OCI-LY7 (cell line): ENCODE measurements around the gene PTX4. TPM values are rescaled to one million over a fixed set of nuclear protein-coding genes. Genes with fewer than 3 reads are reported as not detected.

ENCODE experiments used
- BruUV-seq: library from RNA; stranded (reverse); fragments of 400-500 nt; replicated peaks from 2 replicates; lab custom pipeline; 2021; lab: Mats Ljungman, UMichigan
- CTCF ChIA-PET: fragments of 300-600 bp; sonication (Branson Sonifier 250); formaldehyde crosslinking; loops from one replicate; lab custom pipeline; 2022; ENCODE audit warnings: antibody characterized with exemption; ENCODE audit not compliant: unreplicated experiment; lab: Charles Lee
- POLR2A ChIA-PET: fragments of 300-600 bp; sonication (Branson Sonifier 250); formaldehyde crosslinking; loops from one replicate; lab custom pipeline; 2022; ENCODE audit warnings: antibody characterized with exemption; lab: Charles Lee
- DNase-seq: peaks from one replicate; pipeline ENCODE4 v3.0.0-alpha.2; 2015; ENCODE audit warnings: low spot score
- H2AFZ ChIP-seq: fragments of 200-600 bp; sonication (generic), shearing (Covaris generic); 2 replicates; pipeline ENCODE4 v1.6.1; 2014; ENCODE audit warnings: mild to moderate bottlenecking, antibody characterized with exemption, low read length, moderate library complexity
- H3K27ac ChIP-seq: fragments of 200-600 bp; sonication (generic); 2 replicates; pipeline ENCODE4 v1.5.1; 2014; ENCODE audit warnings: mixed run types, low read depth, mild to moderate bottlenecking, moderate library complexity, low read length, inconsistent platforms; ENCODE audit not compliant: poor library complexity, severe bottlenecking
- H3K36me3 ChIP-seq: fragments of 200-600 bp; sonication (generic); 2 replicates; pipeline ENCODE4 v1.6.1; 2014; ENCODE audit warnings: mild to moderate bottlenecking, antibody characterized with exemption, low read length, moderate library complexity, mixed read lengths; ENCODE audit not compliant: insufficient read depth
- H3K4me1 ChIP-seq: fragments of 200-600 bp; sonication (generic); 2 replicates; pipeline ENCODE4 v1.5.1; 2014; ENCODE audit warnings: mild to moderate bottlenecking, low read length; ENCODE audit not compliant: insufficient read depth, poor library complexity, severe bottlenecking
- H3K4me2 ChIP-seq: fragments of 200-600 bp; sonication (generic); 2 replicates; pipeline ENCODE4 v1.6.1; 2014; ENCODE audit warnings: mild to moderate bottlenecking, low read length
- H3K4me3 ChIP-seq: fragments of 200-600 bp; sonication (generic); 2 replicates; pipeline ENCODE4 v1.5.1; 2014; ENCODE audit warnings: mild to moderate bottlenecking, low read depth, low read length; ENCODE audit not compliant: poor library complexity, severe bottlenecking
- H3K79me2 ChIP-seq: fragments of 200-600 bp; sonication (generic); 2 replicates; pipeline ENCODE4 v1.6.1; 2016; ENCODE audit warnings: low read depth, mild to moderate bottlenecking, low read length, moderate library complexity, mixed read lengths; ENCODE audit not compliant: insufficient read depth
- H3K9me2 ChIP-seq: fragments of 200-600 bp; sonication (generic); 2 replicates; pipeline ENCODE4 v1.6.1; 2016; ENCODE audit warnings: mild to moderate bottlenecking, low read length, mixed read lengths; ENCODE audit not compliant: insufficient read depth
- H3K9me3 ChIP-seq: fragments of 200-600 bp; sonication (generic); 2 replicates; pipeline ENCODE4 v1.6.1; 2014; ENCODE audit warnings: mild to moderate bottlenecking, mixed run types, low read length, mixed read lengths
- H4K20me1 ChIP-seq: fragments of 200-600 bp; sonication (generic); 2 replicates; pipeline ENCODE4 v1.6.1; 2014; ENCODE audit warnings: mild to moderate bottlenecking, antibody characterized with exemption, low read length, moderate library complexity, mixed read lengths; ENCODE audit not compliant: insufficient read depth
- CTCF ChIP-seq: fragments of 200-600 bp; sonication (generic); conservative IDR thresholded peaks from 2 replicates; pipeline ENCODE4 v1.5.1; 2014; ENCODE audit warnings: mild to moderate bottlenecking, antibody characterized with exemption, low read length, moderate library complexity, mixed read lengths
- EZH2phosphoT487 ChIP-seq: fragments of 200-600 bp; sonication (generic); IDR thresholded peaks from 2 replicates; pipeline ENCODE4 v1.6.1; 2018; ENCODE audit warnings: low read depth, borderline replicate concordance, mild to moderate bottlenecking, mixed run types, antibody characterized with exemption, low read length, moderate library complexity, mixed read lengths
- intact Hi-C: fragments of 100-400 bp; cut with micrococcal nuclease; formaldehyde crosslinking; loops from one replicate; pipeline ENCODE4 v1.10.0; 2022; ENCODE audit not compliant: unreplicated experiment
- total RNA-seq, 2 experiments: library from RNA; depleted of rRNA in 1 of 2; stranded (reverse); fragments of >200 nt in 1 of 2; shearing (Covaris generic) in 1 of 2; gene quantifications; 2 replicates each; pipeline ENCODE4 v1.2.3, GENCODE V29; 2014 to 2022

The PTX4 gene
- total RNA-seq, 2 experiments from 2014 or later: not detected

GRCh38 chr16:1455190-1456171 lies 33.3 kb downstream of the PTX4 start:
- intact Hi-C loops: no loop called here
- no peak for TF ChIP-seq CTCF
- no peak for TF ChIP-seq EZH2phosphoT487
- Histone ChIP-seq H3K27ac (no peak overlapping the region), H3K9me2 (no peaks in the 10 kb centered on the region), H2AFZ (no peak overlapping the region), H3K36me3 (peaks cover 4% of the 10 kb centered on the region; the same call in 1 of the 2 replicates), H3K9me3 (no peaks in the 10 kb centered on the region), H3K4me2 (no peak overlapping the region), H3K79me2 (no peaks in the 10 kb centered on the region), H3K4me3 (no peak overlapping the region), H4K20me1 (no peaks in the 10 kb centered on the region), H3K4me1 (peaks cover 9% of the 10 kb centered on the region)
- DNase-seq: no peak
- no TSS peak for BruUV-seq
- ChIA-PET CTCF (no interaction called here), POLR2A (no interaction called here)

- Histone ChIP-seq H3K4me2 (no peak overlapping the region), H2AFZ (no peak overlapping the region), H3K4me3 (no peak overlapping the region), H4K20me1 (no peaks in the 10 kb centered on the region), H3K4me1 (peaks cover 9% of the 10 kb centered on the region), H3K36me3 (no peaks in the 10 kb centered on the region), H3K9me3 (no peaks in the 10 kb centered on the region), H3K9me2 (no peaks in the 10 kb centered on the region), H3K27ac (no peak overlapping the region), H3K79me2 (no peaks in the 10 kb centered on the region)
- intact Hi-C loops: no loop called here
- DNase-seq: no peak
- TF ChIP-seq CTCF (no peak), EZH2phosphoT487 (no peak)
- ChIA-PET POLR2A (no interaction called here), CTCF (no interaction called here)
- no TSS peak for BruUV-seq
These were observed 34.2 kb downstream of the PTX4 start for GRCh38 chr16:1454561-1454960.

- no peak overlapping the region for H3K4me3 ChIP-seq
- TF ChIP-seq EZH2phosphoT487 (no peak), CTCF (no peak)
- ChIA-PET CTCF (no interaction called here), POLR2A (no interaction called here)
- no peaks in the 10 kb centered on the region for H3K9me2 ChIP-seq
- H3K27ac ChIP-seq: no peak overlapping the region
- no peaks in the 10 kb centered on the region for H3K79me2 ChIP-seq
- H3K9me3 ChIP-seq: no peaks in the 10 kb centered on the region
- H3K4me2 ChIP-seq: no peak overlapping the region
- intact Hi-C loops: no loop called here
- no TSS peak for BruUV-seq
- no peaks in the 10 kb centered on the region for H4K20me1 ChIP-seq
- no peaks in the 10 kb centered on the region for H3K36me3 ChIP-seq
- H3K4me1 ChIP-seq: no peaks in the 10 kb centered on the region
- H2AFZ ChIP-seq: no peak overlapping the region
- DNase-seq: no peak
These were observed 35.4 kb downstream of the PTX4 start for GRCh38 chr16:1453316-1453715.
